A549 (cell line): ENCODE data around the gene RPL27. TPM values are rescaled to one million over a fixed set of nuclear protein-coding genes. Genes with fewer than 3 reads are reported as not detected.

ENCODE experiments used
- ATAC-seq, 2 experiments: fragments of 200-7000 bp in 1 of 2; fragments of >200 bp in 1 of 2; cut with Nextera tagmentation in 1 of 2; cut with Tn5 transposase in 1 of 2; 3 replicates each; pipeline versions ENCODE4 v1.8.0 to v1.9.1; 2018 to 2020; ENCODE audit warnings: mild to moderate bottlenecking in 1 of 2, moderate library complexity in 1 of 2
- CTCF ChIA-PET: fragments of 300-600 bp; sonication (Branson Sonifier 250); formaldehyde crosslinking; extraction: SDS; loops from one replicate; lab custom pipeline; 2021; ENCODE audit warnings: antibody characterized with exemption, inconsistent platforms; lab: Yijun Ruan, JAX
- POLR2A ChIA-PET: fragments of 350-600 bp; formaldehyde crosslinking; extraction: SDS; loops from one replicate; lab custom pipeline; 2021; ENCODE audit warnings: antibody characterized with exemption, inconsistent platforms; lab: Yijun Ruan, JAX
- DNase-seq, 2 experiments: peaks; one replicate each; pipeline versions ENCODE4 v3.0.0 to v3.0.0-alpha.2; 2011 to 2016; ENCODE audit warnings: low read depth in 1 of 2, low spot score in 1 of 2
- FAIRE-seq: peaks from 2 replicates; lab custom pipeline; 2011; peaks lifted over from hg19 to GRCh38; lab: Jason Lieb, UNC
- H3K27ac ChIP-seq, 2 experiments: fragments of >200 bp; sonication (Bioruptor Twin); formaldehyde crosslinking; 3 replicates each; pipeline ENCODE4 v1.5.1; 2016 to 2017
- H3K4me1 ChIP-seq: fragments of >200 bp; sonication (Bioruptor Twin); formaldehyde crosslinking; 3 replicates; pipeline ENCODE4 v1.6.1; 2016
- H3K4me2 ChIP-seq: fragments of >200 bp; sonication (Bioruptor Twin); formaldehyde crosslinking; 3 replicates; pipeline ENCODE4 v1.6.1; 2016
- H3K4me3 ChIP-seq: fragments of >200 bp; sonication (Bioruptor Twin); formaldehyde crosslinking; 3 replicates; pipeline ENCODE4 v1.5.1; 2016
- H3K9me3 ChIP-seq: fragments of >200 bp; sonication (Bioruptor Twin); formaldehyde crosslinking; 3 replicates; pipeline ENCODE4 v1.6.1; 2016
- ATOH8 ChIP-seq: fragments of 250-450 bp; sonication (Bioruptor Pico); IDR thresholded peaks from 2 replicates; pipeline ENCODE4 v1.5.0; 2020; ENCODE audit warnings: low read depth, mild to moderate bottlenecking, moderate library complexity
- BHLHE40 ChIP-seq: IDR thresholded peaks from 2 replicates; pipeline ENCODE4 v1.6.1; 2012; ENCODE audit warnings: low read depth, low read length, inconsistent platforms
- CBX2 ChIP-seq: fragments of 200-600 bp; sonication (generic); IDR thresholded peaks from 2 replicates; pipeline ENCODE4 v1.6.1; 2016; ENCODE audit warnings: low read depth, mild to moderate bottlenecking, borderline replicate concordance
- CBX8 ChIP-seq: fragments of 200-600 bp; sonication (generic); IDR thresholded peaks from 2 replicates; pipeline ENCODE4 v1.6.1; 2016
- CEBPB ChIP-seq, 2 experiments: fragments of >200 bp in 1 of 2; sonication (Bioruptor Twin) in 1 of 2; formaldehyde crosslinking in 1 of 2; IDR thresholded peaks; 2 replicates each; pipeline ENCODE4 v1.6.1; 2012 to 2016
- CHD2 ChIP-seq: fragments of 150-350 bp; IDR thresholded peaks from 2 replicates; pipeline ENCODE4 v1.6.1; 2014; ENCODE audit warnings: low read length; ENCODE audit not compliant: partially characterized antibody
- CHD4 ChIP-seq: fragments of 200-600 bp; sonication (generic); IDR thresholded peaks from 2 replicates; pipeline ENCODE4 v1.6.1; 2016; ENCODE audit warnings: antibody characterized with exemption, mild to moderate bottlenecking, borderline replicate concordance
- E2F6 ChIP-seq: IDR thresholded peaks from 2 replicates; pipeline ENCODE4 v1.6.1; 2012; ENCODE audit warnings: low read depth, borderline replicate concordance
- EHF ChIP-seq: fragments of 250-450 bp; sonication (Bioruptor Pico); IDR thresholded peaks from 2 replicates; pipeline ENCODE4 v1.5.0; 2020; ENCODE audit warnings: mild to moderate bottlenecking
- EP300 ChIP-seq, 2 experiments: fragments of >200 bp; sonication (Bioruptor Twin); formaldehyde crosslinking; IDR thresholded peaks; 2 replicates in 1 of 2; 3 replicates in 1 of 2; pipeline ENCODE4 v1.6.1; 2016 to 2017
- FOXS1 ChIP-seq: fragments of 250-450 bp; sonication (Bioruptor Pico); IDR thresholded peaks from 2 replicates; pipeline ENCODE4 v1.5.0; 2020; ENCODE audit warnings: mild to moderate bottlenecking, moderate library complexity
- HES2 ChIP-seq: fragments of >200 bp; sonication (Bioruptor Twin); formaldehyde crosslinking; IDR thresholded peaks from 2 replicates; pipeline ENCODE4 v1.6.1; 2016
- HEYL ChIP-seq: fragments of 250-450 bp; sonication (Bioruptor Pico); IDR thresholded peaks from 2 replicates; pipeline ENCODE4 v1.8.0; 2021; ENCODE audit warnings: mild to moderate bottlenecking, moderate library complexity
- HOXB5 ChIP-seq: fragments of 250-450 bp; sonication (Bioruptor Pico); IDR thresholded peaks from 2 replicates; pipeline ENCODE4 v1.5.0; 2020; ENCODE audit warnings: mild to moderate bottlenecking, moderate library complexity
- JUNB ChIP-seq: fragments of >200 bp; sonication (Bioruptor Twin); formaldehyde crosslinking; IDR thresholded peaks from 2 replicates; pipeline ENCODE4 v1.6.1; 2016
- KDM1A ChIP-seq: fragments of 200-600 bp; sonication (generic); IDR thresholded peaks from 2 replicates; pipeline ENCODE4 v1.6.1; 2016; ENCODE audit warnings: low read depth, mild to moderate bottlenecking
- KDM5A ChIP-seq: fragments of 200-600 bp; sonication (generic); IDR thresholded peaks from 2 replicates; pipeline ENCODE4 v1.6.1; 2016; ENCODE audit warnings: antibody characterized with exemption, mild to moderate bottlenecking
- MAFK ChIP-seq: fragments of 450-650 bp; IDR thresholded peaks from 2 replicates; pipeline ENCODE4 v1.6.1; 2014; ENCODE audit not compliant: partially characterized antibody
- MYC ChIP-seq: IDR thresholded peaks from 2 replicates; pipeline ENCODE4 v1.6.1; 2012; ENCODE audit warnings: mild to moderate bottlenecking, inconsistent platforms, low read length, improper control_type of control experiment, borderline replicate concordance
- NPAS2 ChIP-seq: fragments of 250-450 bp; sonication (Bioruptor Pico); IDR thresholded peaks from 2 replicates; pipeline ENCODE4 v1.8.0; 2022; ENCODE audit warnings: mild to moderate bottlenecking, moderate library complexity, borderline replicate concordance
- PBX3 ChIP-seq: IDR thresholded peaks from 2 replicates; pipeline ENCODE4 v1.6.1; 2012
- POLR2A ChIP-seq: IDR thresholded peaks from 2 replicates; pipeline ENCODE4 v1.6.1; 2012; ENCODE audit warnings: mild to moderate bottlenecking, low read length
- RAD21 ChIP-seq, 2 experiments: fragments of >200 bp in 1 of 2; sonication (Bioruptor Twin) in 1 of 2; formaldehyde crosslinking in 1 of 2; IDR thresholded peaks in 1 of 2; conservative IDR thresholded peaks in 1 of 2; 2 replicates in 1 of 2; 3 replicates in 1 of 2; pipeline ENCODE4 v1.6.1; 2012 to 2018; ENCODE audit warnings: inconsistent platforms in 1 of 2
- RARB ChIP-seq: fragments of 250-450 bp; sonication (Bioruptor Pico); IDR thresholded peaks from 2 replicates; pipeline ENCODE4 v1.8.0; 2021; ENCODE audit warnings: mild to moderate bottlenecking, moderate library complexity
- RCOR1 ChIP-seq: fragments of 150-350 bp; IDR thresholded peaks from 2 replicates; pipeline ENCODE4 v1.6.1; 2014; ENCODE audit warnings: antibody characterized with exemption, low read length, low read depth
- REST ChIP-seq: fragments of 200-600 bp; sonication (generic); IDR thresholded peaks from 2 replicates; pipeline ENCODE4 v1.6.1; 2016; ENCODE audit warnings: antibody characterized with exemption, mild to moderate bottlenecking, moderate library complexity
- RFX5 ChIP-seq: fragments of 450-650 bp; IDR thresholded peaks from 2 replicates; pipeline ENCODE4 v1.7.1; 2014; ENCODE audit warnings: antibody characterized with exemption, mild to moderate bottlenecking, moderate library complexity
- SREBF2 ChIP-seq: fragments of 450-650 bp; IDR thresholded peaks from 2 replicates; pipeline ENCODE4 v1.6.1; 2014; ENCODE audit warnings: mild to moderate bottlenecking, moderate library complexity
- TFCP2L1 ChIP-seq: fragments of 250-450 bp; sonication (Bioruptor Pico); IDR thresholded peaks from 2 replicates; pipeline ENCODE4 v1.5.0; 2021; ENCODE audit warnings: mild to moderate bottlenecking
- TP53 ChIP-seq: fragments of 250-450 bp; sonication (Bioruptor Pico); IDR thresholded peaks from 2 replicates; pipeline ENCODE4 v1.5.0; 2021; ENCODE audit warnings: mild to moderate bottlenecking, moderate library complexity
- ZC3H11A ChIP-seq: fragments of 450-650 bp; IDR thresholded peaks from 2 replicates; pipeline ENCODE4 v1.6.1; 2014; ENCODE audit warnings: antibody characterized with exemption, mild to moderate bottlenecking
- ZFP36 ChIP-seq: fragments of 450-650 bp; IDR thresholded peaks from 2 replicates; pipeline ENCODE4 v1.6.1; 2014; ENCODE audit warnings: borderline replicate concordance; ENCODE audit not compliant: partially characterized antibody
- ZSCAN20 ChIP-seq: fragments of 250-450 bp; sonication (Bioruptor Pico); IDR thresholded peaks from 2 replicates; pipeline ENCODE4 v1.8.0; 2022; ENCODE audit warnings: mild to moderate bottlenecking, moderate library complexity
- WGBS: methylation state at CpG from one replicate; pipeline ENCODE4 v1.1.6; 2017; ENCODE audit errors: missing lambda C conversion rate; 5-methylcytosine and 5-hydroxymethylcytosine counted together
- polyA minus RNA-seq: library from RNA; depleted of rRNA, polyadenylated mRNA; stranded (reverse); fragments of >200 nt; gene quantifications from 2 replicates; pipeline ENCODE4 v1.2.3, GENCODE V29; 2011; rRNA and poly(A)+ RNA removed
- polyA plus RNA-seq, 4 experiments: library from polyadenylated mRNA; depleted of rRNA in 3 of 4; stranded (reverse); fragments of >200 nt; fragmentation: RNase III in 1 of 4; extraction: RNeasy Plus Mini Kit Qiagen cat#74134 plus additional on column Dnase treatment in 1 of 4; gene quantifications; 2 replicates in 3 of 4; 3 replicates in 1 of 4; pipeline ENCODE4 v1.2.3, GENCODE V29; 2011 to 2017

Gene RPL27
- polyA plus RNA-seq (2011; rRNA removed) (5,588 and 5,746 TPM in 2 replicates), polyA plus RNA-seq (2017; fragmentation: RNase III; extraction: RNeasy Plus Mini Kit Qiagen cat#74134 plus additional on column Dnase treatment) (2,894 to 2,977 TPM (median 2,925 TPM) in 3 replicates), polyA minus RNA-seq (2,117 and 2,446 TPM in 2 replicates)
- 4,727 and 6,200 TPM in 2 replicates for polyA plus RNA-seq (2012; cell fraction: cytosol; rRNA removed)
- 1,193 and 1,398 TPM in 2 replicates for polyA plus RNA-seq (2012; cell fraction: nucleus; rRNA removed)

GRCh38 chr17:42997984-42998938 is at the start of gene RPL27:
Gene RPL27, plus strand, starts transcription at chr17:42998419. Its CDS starts 332 bp downstream, at chr17:42998751.
- peak within 1 kb of the TSS; percentile 66 for H3K4me3 ChIP-seq
- no peaks in the 10 kb centered on the region for H3K9me3 ChIP-seq
- peak within 1 kb of the TSS; percentile 94 for H3K4me2 ChIP-seq
- H3K4me1 ChIP-seq: peaks cover 45% of the 10 kb centered on the region
- POLR2A ChIA-PET: interaction anchor here (0.6 to 3.0 kb wide), 40 partner anchors 8 to 1068 kb away, joined by 3 to 48 read pairs (median 6); partner anchors contain the start of genes AARSD1, BECN1, BRCA1 and IFI35
- peak within 1 kb of the TSS; percentile 87 to 91 for H3K27ac ChIP-seq
- ATAC-seq (peak; percentile 92 to 95), DNase-seq (peak; percentile 96 to 100), FAIRE-seq (peak; percentile 98)
- CTCF ChIA-PET: interaction anchor here (0.6 to 5.6 kb wide), 40 partner anchors 9 to 420 kb away, joined by 3 to 86 read pairs (median 4); partner anchors contain the start of genes AARSD1, AOC2, PSMC3IP and PSME3
- WGBS: 2% methylated on average over 49 of the region's 49 CpGs
- TF ChIP-seq ZFP36 (no peak), RARB (0 out of 2 replicates have a peak, but pooled peaks have one; percentile 55), EHF (CRISPR knock-in tag) (no peak), CBX8 (no peak), ATOH8 (CRISPR knock-in tag) (no peak), KDM1A (no peak), E2F6 (0 out of 2 replicates have a peak, but pooled peaks have one; percentile 64), KDM5A (0 out of 2 replicates have a peak, but pooled peaks have one; percentile 7), CBX2 (no peak), RCOR1 (no peak), CEBPB (IDR thresholded peaks at IDR 0.05) (peak in 1 of 2 experiments; percentile 61; a peak in 2 of 4 replicates), BHLHE40 (peak; percentile 83), JUNB (no peak), HES2 (no peak), EP300 (IDR thresholded peaks at IDR 0.05) (no peak; a peak in 1 of 5 replicates), CHD2 (peak; percentile 59), FOXS1 (no peak), MYC (peak; percentile 99), SREBF2 (no peak), RFX5 (peak; percentile 63; the same call in 1 of the 2 replicates), HEYL (CRISPR knock-in tag) (no peak), ZC3H11A (no peak), HOXB5 (CRISPR knock-in tag) (no peak; the same call in 1 of the 2 replicates), TP53 (CRISPR knock-in tag) (no peak), NPAS2 (CRISPR knock-in tag) (peak; percentile 90), POLR2A (peak; percentile 88), TFCP2L1 (CRISPR knock-in tag) (peak; percentile 68; the same call in 1 of the 2 replicates), RAD21 (conservative IDR thresholded peaks at IDR 0.05 in 1 of 2, IDR thresholded peaks at IDR 0.05 in 1 of 2) (peak; percentile 79 to 84), PBX3 (peak; percentile 58), MAFK (peak; percentile 39), REST (peak; percentile 58), CHD4 (no peak), ZSCAN20 (CRISPR knock-in tag) (no peak)
